ENCODE data around the gene UGT1A4.

Gene UGT1A4

DNA sequence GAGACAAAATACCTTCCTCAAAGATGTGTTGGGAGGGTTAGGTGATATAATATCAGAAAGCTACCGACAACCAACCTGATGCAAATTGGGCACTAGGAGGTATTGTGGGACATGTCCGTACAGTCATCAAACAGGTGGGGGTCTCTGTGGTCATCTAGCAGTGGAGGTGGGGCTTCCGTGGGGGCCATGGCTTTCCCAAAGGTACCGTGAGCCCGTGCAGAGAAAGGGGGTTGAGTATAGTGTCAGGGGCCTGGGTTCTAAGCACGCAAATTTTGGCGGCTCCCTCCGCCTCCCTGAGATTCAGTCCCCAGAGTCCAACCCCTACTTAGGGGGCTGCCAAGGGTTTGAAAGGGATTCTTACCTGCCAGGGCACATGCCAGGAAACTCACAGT lies 103.2 kb downstream of the UGT1A4 start:
- no peaks in the 10 kb centered on the region for H3K27me3 ChIP-seq (ENCODE audit: insufficient read depth, low read depth)
- H3K9ac ChIP-seq, result no peak overlapping the region
- no peak overlapping the region for H3K4me3 ChIP-seq (IDR thresholded peaks at IDR 0.05; ENCODE audit: insufficient read depth, low read depth, low read length)
- H4K20me1 ChIP-seq (ENCODE audit: insufficient read depth), result no peaks in the 10 kb centered on the region
- no peak overlapping the region for H3K4me2 ChIP-seq
- H3K36me3 ChIP-seq (ENCODE audit: insufficient read depth), result no peaks in the 10 kb centered on the region
- no peaks in the 10 kb centered on the region for H3K4me1 ChIP-seq (ENCODE audit: low read depth, poor library complexity, severe bottlenecking)
- TF ChIP-seq, protein P1, sequence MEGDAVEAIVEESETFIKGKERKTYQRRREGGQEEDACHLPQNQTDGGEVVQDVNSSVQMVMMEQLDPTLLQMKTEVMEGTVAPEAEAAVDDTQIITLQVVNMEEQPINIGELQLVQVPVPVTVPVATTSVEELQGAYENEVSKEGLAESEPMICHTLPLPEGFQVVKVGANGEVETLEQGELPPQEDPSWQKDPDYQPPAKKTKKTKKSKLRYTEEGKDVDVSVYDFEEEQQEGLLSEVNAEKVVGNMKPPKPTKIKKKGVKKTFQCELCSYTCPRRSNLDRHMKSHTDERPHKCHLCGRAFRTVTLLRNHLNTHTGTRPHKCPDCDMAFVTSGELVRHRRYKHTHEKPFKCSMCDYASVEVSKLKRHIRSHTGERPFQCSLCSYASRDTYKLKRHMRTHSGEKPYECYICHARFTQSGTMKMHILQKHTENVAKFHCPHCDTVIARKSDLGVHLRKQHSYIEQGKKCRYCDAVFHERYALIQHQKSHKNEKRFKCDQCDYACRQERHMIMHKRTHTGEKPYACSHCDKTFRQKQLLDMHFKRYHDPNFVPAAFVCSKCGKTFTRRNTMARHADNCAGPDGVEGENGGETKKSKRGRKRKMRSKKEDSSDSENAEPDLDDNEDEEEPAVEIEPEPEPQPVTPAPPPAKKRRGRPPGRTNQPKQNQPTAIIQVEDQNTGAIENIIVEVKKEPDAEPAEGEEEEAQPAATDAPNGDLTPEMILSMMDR (conservative IDR thresholded peaks at IDR 0.05; ENCODE audit: low read depth, low read length), result no peak
- H3K27ac ChIP-seq, result no peak overlapping the region
- no peaks in the 10 kb centered on the region for H3K79me2 ChIP-seq (ENCODE audit: insufficient read depth, low read depth)
- no peak overlapping the region for H2AFZ ChIP-seq (ENCODE audit: low read depth)

DNA sequence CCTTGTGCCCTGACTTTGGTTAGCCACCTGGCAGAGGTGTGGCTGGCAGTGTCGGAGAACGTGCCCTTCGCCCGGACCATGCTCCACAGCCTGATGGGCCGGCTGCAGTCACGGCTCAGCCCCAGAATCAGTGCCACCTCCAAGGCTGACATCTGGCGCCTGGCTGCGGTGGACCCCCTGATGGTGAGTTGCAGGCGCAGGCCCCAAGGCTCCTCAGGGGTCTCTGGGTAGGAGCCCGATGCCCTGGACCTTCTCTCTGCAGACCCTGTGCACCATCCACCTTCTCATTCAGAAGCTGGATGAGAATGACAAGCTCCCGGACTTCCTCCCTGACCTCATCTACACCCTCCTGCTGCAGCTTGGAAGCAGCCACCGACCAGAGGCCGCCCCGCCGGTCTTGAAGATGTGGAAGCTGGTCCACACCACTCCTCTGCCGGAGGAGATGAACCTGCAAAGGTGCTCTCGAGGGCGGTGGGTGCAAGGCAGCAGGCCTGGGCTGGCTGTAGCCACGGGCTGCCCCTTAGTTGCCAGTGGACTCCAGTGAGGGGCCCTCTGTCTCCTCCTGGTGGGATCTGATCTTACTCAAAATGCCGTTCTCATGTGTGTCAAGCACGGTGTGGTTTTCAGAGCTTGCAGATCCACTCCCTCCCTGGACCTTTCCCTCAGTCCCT lies 103.7 kb downstream of the UGT1A4 start:
- no peak overlapping the region for H3K4me3 ChIP-seq (IDR thresholded peaks at IDR 0.05; ENCODE audit: insufficient read depth, low read depth, low read length)
- TF ChIP-seq, protein P1 (conservative IDR thresholded peaks at IDR 0.05; ENCODE audit: low read depth, low read length), result no peak
- no peak overlapping the region for H2AFZ ChIP-seq (ENCODE audit: low read depth)
- no peaks in the 10 kb centered on the region for H3K36me3 ChIP-seq (ENCODE audit: insufficient read depth)
- H3K27ac ChIP-seq, result no peak overlapping the region
- H3K27me3 ChIP-seq (ENCODE audit: insufficient read depth, low read depth), result no peaks in the 10 kb centered on the region
- H3K9ac ChIP-seq, result no peak overlapping the region
- no peaks in the 10 kb centered on the region for H3K4me1 ChIP-seq (ENCODE audit: low read depth, poor library complexity, severe bottlenecking)
- H4K20me1 ChIP-seq (ENCODE audit: insufficient read depth), result no peaks in the 10 kb centered on the region
- no peaks in the 10 kb centered on the region for H3K79me2 ChIP-seq (ENCODE audit: insufficient read depth, low read depth)
- H3K4me2 ChIP-seq, result no peak overlapping the region
